ENCODE results near the gene UGT2A1.

DNA sequence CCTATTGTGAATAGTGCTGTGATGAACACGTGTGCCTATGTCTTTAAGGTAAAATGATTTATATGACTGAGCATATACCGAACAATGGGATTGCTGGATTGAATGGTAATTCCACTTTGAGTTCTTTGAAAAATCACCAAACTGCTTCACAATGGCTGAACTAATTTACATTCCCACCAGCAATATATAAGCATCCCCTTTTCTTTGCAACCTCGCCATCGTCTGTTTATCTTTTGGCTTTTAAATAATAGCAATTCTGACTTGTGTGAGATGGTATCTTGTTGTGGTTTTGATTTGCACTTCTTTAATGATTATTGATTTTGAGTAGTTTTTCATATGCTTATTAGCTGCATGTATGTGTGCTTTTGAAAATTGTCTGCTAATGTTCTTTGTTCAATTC lies 31.8 kb upstream of the UGT2A1 start:
- TF ChIP-seq, protein P1, sequence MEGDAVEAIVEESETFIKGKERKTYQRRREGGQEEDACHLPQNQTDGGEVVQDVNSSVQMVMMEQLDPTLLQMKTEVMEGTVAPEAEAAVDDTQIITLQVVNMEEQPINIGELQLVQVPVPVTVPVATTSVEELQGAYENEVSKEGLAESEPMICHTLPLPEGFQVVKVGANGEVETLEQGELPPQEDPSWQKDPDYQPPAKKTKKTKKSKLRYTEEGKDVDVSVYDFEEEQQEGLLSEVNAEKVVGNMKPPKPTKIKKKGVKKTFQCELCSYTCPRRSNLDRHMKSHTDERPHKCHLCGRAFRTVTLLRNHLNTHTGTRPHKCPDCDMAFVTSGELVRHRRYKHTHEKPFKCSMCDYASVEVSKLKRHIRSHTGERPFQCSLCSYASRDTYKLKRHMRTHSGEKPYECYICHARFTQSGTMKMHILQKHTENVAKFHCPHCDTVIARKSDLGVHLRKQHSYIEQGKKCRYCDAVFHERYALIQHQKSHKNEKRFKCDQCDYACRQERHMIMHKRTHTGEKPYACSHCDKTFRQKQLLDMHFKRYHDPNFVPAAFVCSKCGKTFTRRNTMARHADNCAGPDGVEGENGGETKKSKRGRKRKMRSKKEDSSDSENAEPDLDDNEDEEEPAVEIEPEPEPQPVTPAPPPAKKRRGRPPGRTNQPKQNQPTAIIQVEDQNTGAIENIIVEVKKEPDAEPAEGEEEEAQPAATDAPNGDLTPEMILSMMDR (conservative IDR thresholded peaks at IDR 0.05 in 1 of 2, IDR thresholded peaks at IDR 0.05 in 1 of 2; ENCODE audit: low read depth in 1 of 2, low read length in 2 of 2), result no peak
- no peak for TF ChIP-seq EZH2 (IDR thresholded peaks at IDR 0.05; ENCODE audit: low read length, missing control alignments)
